Naive thymus-derived CD4-positive, alpha-beta T cell (primary cell): ENCODE measurements around the gene TMEM18. TPM values are rescaled to one million over a fixed set of nuclear protein-coding genes. Genes with fewer than 3 reads are reported as not detected.

Experiments used
- ATAC-seq: fragments of 150-1000 bp; cut with Tn5 transposase; 2 replicates; pipeline ENCODE4 v1.10.0; 2021; ENCODE audit warnings: mild to moderate bottlenecking, moderate library complexity
- CTCF ChIA-PET: fragments of 350-600 bp; sonication (Branson Sonifier 250); formaldehyde crosslinking; loops from one replicate; lab custom pipeline; 2021; ENCODE audit warnings: antibody characterized with exemption; lab: Charles Lee
- POLR2A ChIA-PET: fragments of 350-600 bp; sonication (Branson Sonifier 250); formaldehyde crosslinking; loops from one replicate; lab custom pipeline; 2021; ENCODE audit warnings: antibody characterized with exemption, inconsistent platforms; lab: Charles Lee
- DNase-seq, 9 donors: peaks; one replicate each; pipeline versions ENCODE4 v3.0.0 to v3.0.0-alpha.2; 2020 to 2022; ENCODE audit warnings: mixed read lengths in 1 of 9
- H3K27ac ChIP-seq: one replicate; pipeline ENCODE4 v1.7.0; 2013; ENCODE audit warnings: mild to moderate bottlenecking, low read depth, low read length, moderate library complexity
- H3K27me3 ChIP-seq, 2 donors: one replicate each; pipeline ENCODE4 v1.7.0; 2013; ENCODE audit warnings: low read length in 2 of 2, mild to moderate bottlenecking in 2 of 2, moderate library complexity in 2 of 2; ENCODE audit not compliant: control insufficient read depth in 2 of 2, insufficient read depth in 2 of 2
- H3K36me3 ChIP-seq, 3 experiments: 1 replicate in 2 of 3; 2 replicates in 1 of 3; pipeline ENCODE4 v1.7.0; 2013; ENCODE audit warnings: low read length in 3 of 3, mild to moderate bottlenecking in 3 of 3, moderate library complexity in 1 of 3; ENCODE audit not compliant: insufficient read depth in 3 of 3, control insufficient read depth in 2 of 3
- H3K4me1 ChIP-seq, 2 donors: one replicate each; pipeline ENCODE4 v1.7.0; 2013; ENCODE audit warnings: low read length in 2 of 2, mild to moderate bottlenecking in 2 of 2, moderate library complexity in 1 of 2; ENCODE audit not compliant: control insufficient read depth in 2 of 2, insufficient read depth in 2 of 2
- H3K4me3 ChIP-seq: 2 replicates; pipeline ENCODE4 v1.7.0; 2013; ENCODE audit warnings: mild to moderate bottlenecking, low read length
- H3K9me3 ChIP-seq, 3 experiments: 1 replicate in 2 of 3; 2 replicates in 1 of 3; pipeline ENCODE4 v1.7.0; 2013; ENCODE audit warnings: low read length in 3 of 3; ENCODE audit not compliant: control insufficient read depth in 2 of 3
- H3K27ac Mint-ChIP-seq, 9 donors: one replicate each; pipeline ENCODE4 v1.8.0; 2020 to 2022; ENCODE audit warnings: mixed read lengths in 9 of 9, mild to moderate bottlenecking in 8 of 9, moderate library complexity in 5 of 9, inconsistent platforms in 2 of 9
- H3K27me3 Mint-ChIP-seq, 5 donors: one replicate each; pipeline ENCODE4 v1.8.0; 2021 to 2022; ENCODE audit warnings: mixed read lengths in 5 of 5, mild to moderate bottlenecking in 1 of 5
- H3K36me3 Mint-ChIP-seq, 5 donors: one replicate each; pipeline ENCODE4 v1.8.0; 2020 to 2022; ENCODE audit warnings: mixed read lengths in 5 of 5, mild to moderate bottlenecking in 3 of 5, inconsistent platforms in 1 of 5
- H3K4me1 Mint-ChIP-seq, 7 donors: one replicate each; pipeline ENCODE4 v1.8.0; 2020 to 2022; ENCODE audit warnings: mixed read lengths in 7 of 7, mild to moderate bottlenecking in 3 of 7, inconsistent platforms in 1 of 7
- H3K4me3 Mint-ChIP-seq, 10 donors: one replicate each; pipeline ENCODE4 v1.8.0; 2020 to 2022; ENCODE audit warnings: mild to moderate bottlenecking in 10 of 10, mixed read lengths in 10 of 10, moderate library complexity in 6 of 10, inconsistent platforms in 2 of 10
- H3K9me3 Mint-ChIP-seq, 11 donors: one replicate each; pipeline ENCODE4 v1.8.0; 2020 to 2022; ENCODE audit warnings: mixed read lengths in 11 of 11, mild to moderate bottlenecking in 4 of 11, inconsistent platforms in 1 of 11, moderate library complexity in 1 of 11
- intact Hi-C, 2 donors: fragments of 100-400 bp; cut with micrococcal nuclease; formaldehyde crosslinking; loops; one replicate each; pipeline ENCODE4 v1.15.1; 2023
- polyA plus RNA-seq, 2 donors: library from polyadenylated mRNA; unstranded; fragments of 300-500 nt; fragmentation: Illumina TruSeq; gene quantifications; one replicate each; pipeline ENCODE4 v1.2.3, GENCODE V29; 2021
- total RNA-seq, 6 experiments: library from RNA in 5 of 6; stranded (reverse) in 5 of 6; gene quantifications; 1 replicate in 5 of 6; 2 replicates in 1 of 6; pipeline ENCODE4 v1.2.3 and lab custom pipeline; 2021 to 2026

TMEM18 gene
- total and polyA plus RNA-seq, 7 experiments from 2014 or later: 23.3 to 39.8 (median 29.4) TPM

GRCh38 chr2:719191-719590 is 42.0 kb upstream of the TMEM18 start:
- Histone ChIP-seq H3K9me3 (no peaks in the 10 kb centered on the region), H3K4me3 (no peak overlapping the region), H3K36me3 (no peaks in the 10 kb centered on the region), H3K27me3 (no peaks in the 10 kb centered on the region), H3K27ac (no peak overlapping the region), H3K4me1 (no peaks in the 10 kb centered on the region)
- DNase-seq (no peak), ATAC-seq (no peak)
- POLR2A ChIA-PET: no interaction called here
- H3K9me3 Mint-ChIP-seq: no peaks in the 10 kb centered on the region
- H3K4me3 Mint-ChIP-seq: no peak overlapping the region
- H3K4me1 Mint-ChIP-seq: peaks cover 0 to 5% (median 0%) of the 10 kb centered on the region in 7 donors
- peaks cover 11 to 37% (median 25%) of the 10 kb centered on the region in 5 donors for H3K27me3 Mint-ChIP-seq
- H3K27ac Mint-ChIP-seq: no peak overlapping the region
- CTCF ChIA-PET: no interaction called here
- no peaks in the 10 kb centered on the region for H3K36me3 Mint-ChIP-seq
- intact Hi-C loops: no loop called here

GRCh38 chr2:717661-718060 is 40.5 kb upstream of the TMEM18 start:
- CTCF ChIA-PET: no interaction called here
- H3K4me1 Mint-ChIP-seq: peaks cover 0 to 5% (median 0%) of the 10 kb centered on the region in 7 donors
- H3K27ac Mint-ChIP-seq: no peak overlapping the region
- H3K9me3 Mint-ChIP-seq: no peaks in the 10 kb centered on the region
- H3K27me3 ChIP-seq: no peaks in the 10 kb centered on the region
- peaks cover 14 to 42% (median 26%) of the 10 kb centered on the region in 5 donors for H3K27me3 Mint-ChIP-seq
- POLR2A ChIA-PET: no interaction called here
- no peak overlapping the region for H3K4me3 Mint-ChIP-seq
- H3K27ac ChIP-seq: no peak overlapping the region
- H3K4me3 ChIP-seq: no peak overlapping the region
- no peaks in the 10 kb centered on the region for H3K36me3 Mint-ChIP-seq
- DNase-seq (no peak), ATAC-seq (no peak)
- no peaks in the 10 kb centered on the region for H3K36me3 ChIP-seq
- intact Hi-C loops: no loop called here
- H3K4me1 ChIP-seq: no peaks in the 10 kb centered on the region
- no peaks in the 10 kb centered on the region for H3K9me3 ChIP-seq

GRCh38 chr2:715854-716560 is 38.8 kb upstream of the TMEM18 start:
- Histone ChIP-seq H3K27ac (no peak overlapping the region), H3K4me3 (no peak overlapping the region), H3K27me3 (no peaks in the 10 kb centered on the region), H3K36me3 (no peaks in the 10 kb centered on the region), H3K9me3 (no peaks in the 10 kb centered on the region), H3K4me1 (no peaks in the 10 kb centered on the region)
- no peak overlapping the region for H3K4me3 Mint-ChIP-seq
- ChIA-PET POLR2A (no interaction called here), CTCF (no interaction called here)
- no peaks in the 10 kb centered on the region for H3K36me3 Mint-ChIP-seq
- ATAC-seq (no peak), DNase-seq (no peak)
- peaks cover 0 to 5% (median 0%) of the 10 kb centered on the region in 7 donors for H3K4me1 Mint-ChIP-seq
- peaks cover 22 to 41% (median 30%) of the 10 kb centered on the region in 5 donors for H3K27me3 Mint-ChIP-seq
- intact Hi-C loops: loop anchor here in 1 of 2 donors (2.0 kb wide), 1 partner anchor 835 kb away; no protein-coding TSS in a partner anchor
- no peak overlapping the region for H3K27ac Mint-ChIP-seq
- no peaks in the 10 kb centered on the region for H3K9me3 Mint-ChIP-seq

GRCh38 chr2:715038-715437 is 37.8 kb upstream of the TMEM18 start:
- Histone ChIP-seq H3K27ac (no peak overlapping the region), H3K9me3 (no peaks in the 10 kb centered on the region), H3K36me3 (no peaks in the 10 kb centered on the region), H3K4me3 (no peak overlapping the region), H3K4me1 (no peaks in the 10 kb centered on the region), H3K27me3 (no peaks in the 10 kb centered on the region)
- Mint-ChIP-seq H3K4me1 (peaks cover 0 to 5% (median 0%) of the 10 kb centered on the region in 7 donors), H3K4me3 (no peak overlapping the region), H3K27me3 (peaks cover 22 to 37% (median 25%) of the 10 kb centered on the region in 5 donors), H3K9me3 (no peaks in the 10 kb centered on the region), H3K27ac (no peak overlapping the region), H3K36me3 (no peaks in the 10 kb centered on the region)
- POLR2A ChIA-PET: interaction anchor here (0.6 kb wide), 1 partner anchor 37 kb away, joined by 3 read pairs; no protein-coding TSS in a partner anchor
- ATAC-seq (no peak), DNase-seq (no peak)
- CTCF ChIA-PET: interaction anchor here (1.1 kb wide), 1 partner anchor 837 kb away, joined by 3 read pairs; no protein-coding TSS in a partner anchor
- intact Hi-C loops: loop anchor here in 1 of 2 donors (2.0 kb wide), 1 partner anchor 836 kb away; no protein-coding TSS in a partner anchor

GRCh38 chr2:714005-714741 is 37.0 kb upstream of the TMEM18 start:
- H3K27ac Mint-ChIP-seq: no peak overlapping the region
- H3K9me3 ChIP-seq: no peaks in the 10 kb centered on the region
- DNase-seq (peak in 2 of 9 donors; percentile 4 to 35), ATAC-seq (peak; percentile 74)
- ChIA-PET CTCF (interaction anchor here (1.1 kb wide), 1 partner anchor 838 kb away, joined by 3 read pairs; no protein-coding TSS in a partner anchor), POLR2A (no interaction called here)
- H3K4me1 Mint-ChIP-seq: peaks cover 0 to 5% (median 0%) of the 10 kb centered on the region in 7 donors
- no peaks in the 10 kb centered on the region for H3K36me3 Mint-ChIP-seq
- no peaks in the 10 kb centered on the region for H3K4me1 ChIP-seq
- intact Hi-C loops: loop anchor here (1.0 to 2.0 kb wide), 2 partner anchors 832 to 837 kb away; no protein-coding TSS in a partner anchor
- H3K36me3 ChIP-seq: no peaks in the 10 kb centered on the region
- peaks cover 20 to 30% (median 22%) of the 10 kb centered on the region in 5 donors for H3K27me3 Mint-ChIP-seq
- H3K4me3 Mint-ChIP-seq: no peak overlapping the region
- H3K9me3 Mint-ChIP-seq: no peaks in the 10 kb centered on the region
- no peak overlapping the region for H3K27ac ChIP-seq
- H3K27me3 ChIP-seq: no peaks in the 10 kb centered on the region
- no peak overlapping the region for H3K4me3 ChIP-seq

DNA sequence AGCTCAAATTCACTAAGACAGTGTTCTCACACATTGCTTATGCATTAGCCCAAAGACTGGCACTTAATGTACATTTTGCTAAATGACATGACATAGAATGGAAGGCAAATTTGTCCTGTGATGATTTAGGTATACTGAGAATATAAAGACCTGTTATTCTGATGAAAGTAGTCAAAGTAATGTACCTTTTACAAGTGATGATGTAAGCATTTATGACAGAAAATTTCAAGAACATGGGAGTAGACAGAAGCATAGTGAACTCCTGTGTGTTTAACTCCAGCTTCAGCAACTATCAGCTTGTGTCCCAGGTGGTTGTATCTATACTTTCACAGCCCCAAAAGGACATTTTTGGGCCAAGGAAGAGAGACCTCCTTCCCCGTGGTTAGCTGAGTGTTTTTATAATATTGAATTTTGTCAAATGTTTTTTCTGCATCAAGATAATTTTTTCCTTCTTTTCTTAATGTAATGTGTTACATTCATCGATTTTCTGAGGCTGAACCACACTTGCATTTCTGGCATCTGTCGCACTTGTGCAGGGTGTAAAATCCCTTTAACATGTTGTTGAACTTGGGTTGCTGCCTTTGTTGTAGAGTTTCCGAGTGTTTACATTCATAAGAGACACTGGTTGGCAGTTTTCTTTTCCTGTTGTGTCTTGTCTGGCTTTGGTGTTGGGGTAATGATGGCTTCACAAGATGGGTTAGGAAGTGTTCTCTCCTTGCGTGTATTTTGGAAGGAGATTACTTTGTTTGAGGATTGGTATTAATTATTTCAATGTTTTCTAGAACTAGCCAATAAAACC is 33.9 kb upstream of the TMEM18 start:
- no peaks in the 10 kb centered on the region for H3K9me3 ChIP-seq
- ATAC-seq (no peak), DNase-seq (no peak)
- ChIA-PET CTCF (no interaction called here), POLR2A (no interaction called here)
- Mint-ChIP-seq H3K27me3 (peaks cover 11 to 27% (median 21%) of the 10 kb centered on the region in 5 donors), H3K4me1 (peaks cover 0 to 9% (median 0%) of the 10 kb centered on the region in 7 donors), H3K36me3 (no peaks in the 10 kb centered on the region), H3K27ac (no peak overlapping the region), H3K9me3 (peaks cover 0 to 4% (median 0%) of the 10 kb centered on the region in 11 donors), H3K4me3 (no peak overlapping the region)
- H3K27ac ChIP-seq: no peak overlapping the region
- intact Hi-C loops: no loop called here
- no peak overlapping the region for H3K4me3 ChIP-seq
- no peaks in the 10 kb centered on the region for H3K4me1 ChIP-seq
- H3K36me3 ChIP-seq: no peaks in the 10 kb centered on the region
- no peaks in the 10 kb centered on the region for H3K27me3 ChIP-seq
